Osteoblast (primary cell): ENCODE data around the gene LRCOL1. TPM values are rescaled to one million over a fixed set of nuclear protein-coding genes. Genes with fewer than 3 reads are reported as not detected.

Experiments used
- DNase-seq: peaks from one replicate; pipeline ENCODE4 v3.0.0; 2011; ENCODE audit warnings: low spot score, mixed read lengths; ENCODE audit not compliant: insufficient read length; ENCODE audit errors: missing footprints
- H2AFZ ChIP-seq: 2 replicates; pipeline ENCODE4 v1.6.0; 2011; ENCODE audit warnings: mild to moderate bottlenecking, low read length
- H3K27ac ChIP-seq: 2 replicates; pipeline ENCODE4 v1.5.1; 2011; ENCODE audit warnings: mild to moderate bottlenecking, low read depth, low read length, moderate library complexity
- H3K27me3 ChIP-seq: 2 replicates; pipeline ENCODE4 v1.6.0; 2012; ENCODE audit warnings: mild to moderate bottlenecking, control low read depth, inconsistent platforms, low read length, moderate library complexity; ENCODE audit not compliant: insufficient read depth
- H3K36me3 ChIP-seq: 2 replicates; pipeline ENCODE4 v1.5.1; 2011; ENCODE audit warnings: mild to moderate bottlenecking, low read length, control low read depth, moderate library complexity; ENCODE audit not compliant: insufficient read depth
- H3K4me1 ChIP-seq: 2 replicates; pipeline ENCODE4 v1.5.1; 2011; ENCODE audit warnings: mild to moderate bottlenecking, low read length, control low read depth, moderate library complexity; ENCODE audit not compliant: insufficient read depth
- H3K4me2 ChIP-seq: 2 replicates; pipeline ENCODE4 v1.6.0; 2011; ENCODE audit warnings: mild to moderate bottlenecking, low read length; ENCODE audit not compliant: insufficient read depth
- H3K4me3 ChIP-seq: fragments of 200-600 bp; sonication (generic); 3 replicates; pipeline ENCODE4 v1.5.1; 2012; ENCODE audit warnings: mild to moderate bottlenecking, low read length, inconsistent platforms; ENCODE audit not compliant: insufficient read depth
- H3K79me2 ChIP-seq: 2 replicates; pipeline ENCODE4 v1.6.0; 2012; ENCODE audit warnings: mild to moderate bottlenecking, low read length, control low read depth, inconsistent platforms; ENCODE audit not compliant: insufficient read depth
- H3K9me3 ChIP-seq: 2 replicates; pipeline ENCODE4 v1.5.1; 2011; ENCODE audit warnings: low read depth, low read length, control low read depth
- H4K20me1 ChIP-seq: 2 replicates; pipeline ENCODE4 v1.6.0; 2012; ENCODE audit warnings: mild to moderate bottlenecking, low read length, control low read depth; ENCODE audit not compliant: insufficient read depth
- CTCF ChIP-seq: IDR thresholded peaks from 2 replicates; pipeline ENCODE4 v1.5.1; 2011; ENCODE audit warnings: mild to moderate bottlenecking, low read depth, low read length, moderate library complexity; ENCODE audit errors: extremely low read depth
- total RNA-seq: library from RNA; depleted of rRNA; stranded (reverse); fragments of >200 nt; gene quantifications from 2 replicates; pipeline ENCODE4 v1.2.3, GENCODE V29; 2012

The LRCOL1 gene
- total RNA-seq, 1 donor: not detected

DNA sequence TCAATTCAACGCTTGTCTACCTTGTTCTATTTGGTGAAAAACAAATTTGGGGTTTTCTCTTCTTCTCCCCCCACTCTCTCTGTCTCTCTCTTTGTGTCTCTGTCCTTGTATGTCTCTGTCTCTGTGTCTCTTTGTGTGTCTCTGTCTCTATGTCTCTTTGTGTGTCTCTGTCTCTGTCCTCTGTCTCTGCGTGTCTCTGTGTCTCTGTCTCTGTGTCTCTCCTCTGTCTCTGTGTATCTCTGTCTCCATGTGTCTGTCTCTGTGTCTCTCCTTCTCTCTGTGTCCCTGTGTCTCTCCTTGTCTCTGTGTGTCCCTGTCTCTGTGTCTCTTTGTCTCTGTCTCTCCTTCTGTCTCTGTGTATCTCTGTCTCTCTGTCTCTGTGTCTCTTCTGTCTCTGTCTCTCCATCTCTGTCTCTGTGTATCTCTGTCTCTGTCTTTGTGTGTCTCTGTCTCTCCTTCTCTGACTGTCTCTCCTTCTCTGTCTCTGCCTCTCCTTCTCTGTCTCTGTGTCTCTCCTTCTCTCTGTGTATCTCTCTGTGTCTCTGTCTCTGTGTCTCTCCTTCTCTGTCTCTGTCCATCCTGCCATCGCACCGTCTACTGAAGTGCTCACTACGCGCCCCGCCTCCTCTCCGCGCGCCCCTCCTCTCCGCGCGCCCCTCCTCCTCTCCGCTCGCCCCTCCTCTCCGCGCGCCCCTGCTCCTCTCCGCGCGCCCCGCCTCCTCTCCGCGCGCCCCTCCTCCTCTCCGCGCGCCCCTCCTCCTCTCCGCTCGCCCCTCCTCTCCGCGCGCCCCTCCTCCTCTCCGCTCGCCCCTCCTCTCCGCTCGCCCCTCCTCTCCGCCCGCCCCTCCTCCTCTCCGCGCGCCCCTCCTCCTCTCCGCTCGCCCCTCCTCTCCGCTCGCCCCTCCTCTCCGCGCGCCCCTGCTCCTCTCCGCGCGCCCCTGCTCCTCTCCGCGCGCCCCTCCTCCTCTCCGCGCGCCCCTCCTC is 12.8 kb downstream of the LRCOL1 start:
- no peaks in the 10 kb centered on the region for H3K36me3 ChIP-seq
- TF ChIP-seq CTCF: no peak
- no peak for DNase-seq
- H4K20me1 ChIP-seq: no peaks in the 10 kb centered on the region
- peak overlapping the region; percentile 56 for H2AFZ ChIP-seq
- H3K27me3 ChIP-seq: peaks cover 13% of the 10 kb centered on the region
- peak overlapping the region; percentile 69 for H3K4me3 ChIP-seq
- no peaks in the 10 kb centered on the region for H3K9me3 ChIP-seq
- H3K4me2 ChIP-seq: peak overlapping the region; percentile 74
- no peak overlapping the region for H3K27ac ChIP-seq
- no peaks in the 10 kb centered on the region for H3K79me2 ChIP-seq
- H3K4me1 ChIP-seq: peaks cover 10% of the 10 kb centered on the region

DNA sequence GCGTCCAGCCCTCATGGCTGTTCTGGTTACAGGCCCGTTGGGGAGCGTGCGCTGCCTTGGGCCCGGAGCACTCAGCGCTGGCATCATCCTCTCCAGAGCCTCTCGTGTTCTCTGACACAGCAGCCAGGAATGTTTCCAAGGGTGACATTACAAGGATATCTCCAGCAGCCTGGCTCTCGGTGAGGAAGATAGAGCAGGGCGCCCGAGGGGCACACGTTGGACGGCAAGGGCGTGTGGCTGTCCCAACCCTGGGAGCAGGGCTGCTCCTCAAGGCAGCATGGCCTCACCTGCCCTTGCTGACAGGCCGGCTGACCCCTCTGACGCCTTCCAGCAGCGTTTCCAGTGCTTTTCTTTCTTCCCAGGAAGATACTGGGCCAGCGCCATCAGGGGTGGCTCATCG is 14.4 kb downstream of the LRCOL1 start:
- Histone ChIP-seq H3K4me1 (peaks cover 10% of the 10 kb centered on the region), H3K9me3 (no peaks in the 10 kb centered on the region), H3K27ac (no peak overlapping the region), H2AFZ (no peak overlapping the region), H3K36me3 (no peaks in the 10 kb centered on the region), H3K4me3 (no peak overlapping the region), H3K27me3 (no peaks in the 10 kb centered on the region), H4K20me1 (no peaks in the 10 kb centered on the region), H3K4me2 (no peak overlapping the region), H3K79me2 (no peaks in the 10 kb centered on the region)
- TF ChIP-seq CTCF: no peak
- no peak for DNase-seq

- no peaks in the 10 kb centered on the region for H3K27me3 ChIP-seq
- no peak for TF ChIP-seq CTCF
These were observed 15.2 kb downstream of the LRCOL1 start for GRCh38 chr12:132595183-132595582.

GRCh38 chr12:132593938-132594358 is 16.4 kb downstream of the LRCOL1 start:
- no peaks in the 10 kb centered on the region for H3K36me3 ChIP-seq
- no peak overlapping the region for H3K27ac ChIP-seq
- no peaks in the 10 kb centered on the region for H4K20me1 ChIP-seq
- peaks cover under 1% of the 10 kb centered on the region for H3K9me3 ChIP-seq
- peaks cover 6% of the 10 kb centered on the region for H3K4me1 ChIP-seq
- H3K27me3 ChIP-seq: no peaks in the 10 kb centered on the region
- peak overlapping the region; percentile 81 for H3K4me2 ChIP-seq
- peak overlapping the region; percentile 78 for H2AFZ ChIP-seq
- H3K4me3 ChIP-seq: peak overlapping the region; percentile 60
- peak; percentile 99 for DNase-seq
- TF ChIP-seq CTCF: no peak
- H3K79me2 ChIP-seq: no peaks in the 10 kb centered on the region

More at GRCh38 chr12:132595183-132595582, 15.2 kb downstream of the LRCOL1 start:
- Histone ChIP-seq H3K4me1 (peaks cover 6% of the 10 kb centered on the region), H3K4me3 (no peak overlapping the region), H3K9me3 (no peaks in the 10 kb centered on the region), H2AFZ (no peak overlapping the region), H3K4me2 (no peak overlapping the region), H3K36me3 (no peaks in the 10 kb centered on the region), H4K20me1 (no peaks in the 10 kb centered on the region), H3K79me2 (no peaks in the 10 kb centered on the region), H3K27ac (no peak overlapping the region)
- DNase-seq: no peak
